NOMO-1 (cell line): Measurements from ENCODE around the gene SMYD3.

Source experiments
- DNase-seq, 2 experiments: peaks; one replicate each; lab custom pipeline; 2025; ENCODE audit not compliant: unreplicated experiment in 2 of 2; lab: John Stamatoyannopoulos, UW

The SMYD3 gene

GRCh38 chr1:246002725-246003441 is 504.2 kb downstream of the SMYD3 start:
- DNase-seq = peak; percentile 16 to 48

- DNase-seq = no peak
Observed at GRCh38 chr1:246001837-246002230, 505.2 kb downstream of the SMYD3 start.

- peak in 1 of 2 experiments; percentile 23 for DNase-seq
Observed at GRCh38 chr1:246001142-246001836, 505.8 kb downstream of the SMYD3 start.

- DNase-seq = no peak
Observed at GRCh38 chr1:246000638-246001015, 506.5 kb downstream of the SMYD3 start.

- peak; percentile 4 to 82 for DNase-seq
Observed at GRCh38 chr1:245999697-246000637, 507.1 kb downstream of the SMYD3 start.

GRCh38 chr1:245997471-245998258 is 509.4 kb downstream of the SMYD3 start:
- no peak for DNase-seq

- DNase-seq = no peak
Observed at GRCh38 chr1:245996811-245997210, 510.3 kb downstream of the SMYD3 start.

- no peak for DNase-seq
Observed at GRCh38 chr1:245995474-245995873, 511.6 kb downstream of the SMYD3 start.

GRCh38 chr1:245991266-245991665 is 515.8 kb downstream of the SMYD3 start:
- DNase-seq = no peak

GRCh38 chr1:245990315-245991022 is 516.6 kb downstream of the SMYD3 start:
- peak; percentile 31 to 83 for DNase-seq

- DNase-seq = no peak
Observed at GRCh38 chr1:245988393-245989078, 518.5 kb downstream of the SMYD3 start.

GRCh38 chr1:245987997-245988392 is 519.1 kb downstream of the SMYD3 start:
- no peak for DNase-seq

GRCh38 chr1:245987577-245987976 is 519.5 kb downstream of the SMYD3 start:
- no peak for DNase-seq

GRCh38 chr1:245987219-245987545 is 519.9 kb downstream of the SMYD3 start:
- no peak for DNase-seq

- no peak for DNase-seq
Observed at GRCh38 chr1:245986404-245987218, 520.5 kb downstream of the SMYD3 start.

GRCh38 chr1:245984390-245985155 is 522.5 kb downstream of the SMYD3 start:
- DNase-seq = no peak

GRCh38 chr1:245983294-245983967 is 523.6 kb downstream of the SMYD3 start:
- no peak for DNase-seq
